NCI-H1930 (cell line): ENCODE results near the gene PGD.

ENCODE experiments used
- DNase-seq, 2 experiments: peaks; one replicate each; lab custom pipeline; 2025; lab: John Stamatoyannopoulos, UW

Gene PGD

GRCh38 chr1:10398734-10399443 is at the start of gene PGD:
Gene PGD (plus strand): TSS chr1:10399064. CDS start chr1:10399118, 54 bp downstream.
- peak; percentile 96 for DNase-seq

- DNase-seq, result no peak
Observed at GRCh38 chr1:10353282-10353681, 45.6 kb upstream of the PGD start.

GRCh38 chr1:10353693-10354092 is 45.2 kb upstream of the PGD start:
- DNase-seq, result no peak

GRCh38 chr1:10360045-10360444 is 38.8 kb upstream of the PGD start:
- no peak for DNase-seq

- no peak for DNase-seq
Observed at GRCh38 chr1:10361515-10361914, 37.3 kb upstream of the PGD start.

GRCh38 chr1:10368194-10368593 is 30.7 kb upstream of the PGD start:
- no peak for DNase-seq

- peak in 1 of 2 experiments; percentile 12 for DNase-seq
Observed at GRCh38 chr1:10374442-10374860, 24.4 kb upstream of the PGD start.

GRCh38 chr1:10377365-10378029 is 21.4 kb upstream of the PGD start:
- DNase-seq, result peak in 1 of 2 experiments; percentile 33

- no peak for DNase-seq
Observed at GRCh38 chr1:10378081-10378841, 20.6 kb upstream of the PGD start.

- no peak for DNase-seq
Observed at GRCh38 chr1:10379101-10379620, 19.7 kb upstream of the PGD start.

- DNase-seq, result no peak
Observed at GRCh38 chr1:10379676-10380075, 19.2 kb upstream of the PGD start.

- no peak for DNase-seq
Observed at GRCh38 chr1:10380594-10381275, 18.1 kb upstream of the PGD start.

- no peak for DNase-seq
Observed at GRCh38 chr1:10383630-10384029, 15.2 kb upstream of the PGD start.

GRCh38 chr1:10384219-10384618 is 14.6 kb upstream of the PGD start:
- no peak for DNase-seq

GRCh38 chr1:10386761-10387676 is 11.8 kb upstream of the PGD start:
- no peak for DNase-seq

GRCh38 chr1:10387677-10388386 is 11.0 kb upstream of the PGD start:
- peak in 1 of 2 experiments; percentile 4 for DNase-seq

GRCh38 chr1:10388387-10388715 is 10.5 kb upstream of the PGD start:
- no peak for DNase-seq

- no peak for DNase-seq
Observed at GRCh38 chr1:10389271-10389973, 9.4 kb upstream of the PGD start.

- no peak for DNase-seq
Observed at GRCh38 chr1:10396870-10397269, 2.0 kb upstream of the PGD start.

- peak in 1 of 2 experiments; percentile 49 for DNase-seq
Observed at GRCh38 chr1:10398278-10398733, 558 bp upstream of the PGD start.
